Kidney (tissue), 14 donors: ENCODE measurements around the gene NPR3. TPM values are rescaled to one million over a fixed set of nuclear protein-coding genes. Genes with fewer than 3 reads are reported as not detected.

Experiments
- DNase-seq, 5 donors: peaks; one replicate each; pipeline ENCODE4 v3.0.0-alpha.2; 2013 to 2020
- FAIRE-seq: peaks from 2 replicates; lab custom pipeline; 2012; peaks lifted over from hg19 to GRCh38; lab: Jason Lieb, UNC
- H3K27ac ChIP-seq, 2 donors: one replicate each; pipeline ENCODE4 v1.7.0; 2013; ENCODE audit warnings: low read depth in 2 of 2, low read length in 2 of 2, inconsistent platforms in 1 of 2
- H3K27me3 ChIP-seq: one replicate; pipeline ENCODE4 v1.7.1; 2013; ENCODE audit warnings: low read length, inconsistent platforms; ENCODE audit not compliant: control insufficient read depth, insufficient read depth
- H3K36me3 ChIP-seq, 3 donors: one replicate each; pipeline versions ENCODE4 v1.7.0 to v1.7.1; 2013; ENCODE audit warnings: low read length in 3 of 3, control low read depth in 1 of 3, inconsistent platforms in 1 of 3; ENCODE audit not compliant: insufficient read depth in 3 of 3, control insufficient read depth in 2 of 3
- H3K4me1 ChIP-seq, 3 donors: one replicate each; pipeline versions ENCODE4 v1.7.0 to v1.7.1; 2013; ENCODE audit warnings: low read length in 3 of 3, inconsistent platforms in 1 of 3, low read depth in 1 of 3; ENCODE audit not compliant: control insufficient read depth in 2 of 3, insufficient read depth in 2 of 3
- H3K4me3 ChIP-seq, 3 donors: one replicate each; pipeline versions ENCODE4 v1.7.0 to v1.8.1; 2013; ENCODE audit warnings: low read length in 3 of 3, control low read depth in 1 of 3, inconsistent platforms in 1 of 3
- H3K9ac ChIP-seq, 3 donors: one replicate each; pipeline versions ENCODE4 v1.7.0 to v1.7.1; 2013; ENCODE audit warnings: low read length in 3 of 3, control low read depth in 1 of 3, inconsistent platforms in 1 of 3
- H3K9me3 ChIP-seq, 3 donors: one replicate each; pipeline versions ENCODE4 v1.7.0 to v1.7.1; 2013; ENCODE audit warnings: low read length in 3 of 3, control low read depth in 1 of 3, inconsistent platforms in 1 of 3; ENCODE audit not compliant: control insufficient read depth in 2 of 3, insufficient read depth in 1 of 3
- CTCF ChIP-seq: IDR thresholded peaks from 3 replicates; pipeline ENCODE4 v1.5.1; 2012; ENCODE audit warnings: mild to moderate bottlenecking, moderate library complexity, borderline replicate concordance; ENCODE audit not compliant: insufficient read depth; ENCODE audit errors: extremely low read depth
- intact Hi-C: fragments of 100-400 bp; cut with DNase I; formaldehyde crosslinking; loops from one replicate; pipeline ENCODE4 v1.11.1; 2022
- polyA plus RNA-seq: library from polyadenylated mRNA; stranded (reverse); fragments of 350-450 nt; fragmentation: Illumina TruSeq; extraction: RNeasy Lipid Tissue Mini Kit (QIAGEN cat#74804); gene quantifications from one replicate; pipeline ENCODE4 v1.2.3, GENCODE V29; 2014; ENCODE audit warnings: low read depth, low replicate concordance; ENCODE audit not compliant: insufficient read depth
- total RNA-seq: library from RNA; stranded (reverse); fragmentation: NEBNext Ultra II Directional; extraction: Animal tissue kit (Norgen Biotek cat#: 25700); gene quantifications from one replicate; pipeline ENCODE4 v1.2.1, GENCODE V29; 2021
- donor health status: control.
- donor health status: control.
- donor health status: control.
- donor health status: control.
- donor health status: control.
- donor health status: DM: yes; HTN: yes; CAD: no.
- donor health status: Normal renal cell carcinoma (clear cell type).

NPR3 gene
- total and polyA plus RNA-seq, 2 donors from 2014 or later: 12.5 to 33.7 TPM

- H3K4me1 ChIP-seq: peaks cover 0 to 13% (median 6%) of the 10 kb centered on the region in 3 donors
- intact Hi-C loops: no loop called here
- no peaks in the 10 kb centered on the region for H3K27me3 ChIP-seq
- no peaks in the 10 kb centered on the region for H3K36me3 ChIP-seq
- H3K27ac ChIP-seq: no peak overlapping the region
- TF ChIP-seq CTCF: no peak
- H3K9me3 ChIP-seq: no peaks in the 10 kb centered on the region
- no peak overlapping the region for H3K4me3 ChIP-seq
- H3K9ac ChIP-seq: no peak overlapping the region
- FAIRE-seq (no peak), DNase-seq (no peak)
These were observed 122.5 kb downstream of the NPR3 start for GRCh38 chr5:32833663-32834062.

GRCh38 chr5:32834251-32834650, 123.1 kb downstream of the NPR3 start:
- H3K4me1 ChIP-seq: peaks cover 0 to 13% (median 6%) of the 10 kb centered on the region in 3 donors
- no peak for TF ChIP-seq CTCF
- no peak overlapping the region for H3K4me3 ChIP-seq
- intact Hi-C loops: no loop called here
- H3K9me3 ChIP-seq: no peaks in the 10 kb centered on the region
- H3K36me3 ChIP-seq: no peaks in the 10 kb centered on the region
- no peak overlapping the region for H3K9ac ChIP-seq
- no peak overlapping the region for H3K27ac ChIP-seq
- FAIRE-seq (no peak), DNase-seq (no peak)
- H3K27me3 ChIP-seq: no peaks in the 10 kb centered on the region

GRCh38 chr5:32836176-32836575, 125.1 kb downstream of the NPR3 start:
- H3K27ac ChIP-seq: no peak overlapping the region
- no peak for TF ChIP-seq CTCF
- peaks cover 0 to 12% (median 6%) of the 10 kb centered on the region in 3 donors for H3K4me1 ChIP-seq
- H3K36me3 ChIP-seq: no peaks in the 10 kb centered on the region
- H3K27me3 ChIP-seq: no peaks in the 10 kb centered on the region
- intact Hi-C loops: no loop called here
- H3K9me3 ChIP-seq: no peaks in the 10 kb centered on the region
- DNase-seq: no peak
- FAIRE-seq: no peak
- H3K9ac ChIP-seq: no peak overlapping the region
- H3K4me3 ChIP-seq: no peak overlapping the region

DNA sequence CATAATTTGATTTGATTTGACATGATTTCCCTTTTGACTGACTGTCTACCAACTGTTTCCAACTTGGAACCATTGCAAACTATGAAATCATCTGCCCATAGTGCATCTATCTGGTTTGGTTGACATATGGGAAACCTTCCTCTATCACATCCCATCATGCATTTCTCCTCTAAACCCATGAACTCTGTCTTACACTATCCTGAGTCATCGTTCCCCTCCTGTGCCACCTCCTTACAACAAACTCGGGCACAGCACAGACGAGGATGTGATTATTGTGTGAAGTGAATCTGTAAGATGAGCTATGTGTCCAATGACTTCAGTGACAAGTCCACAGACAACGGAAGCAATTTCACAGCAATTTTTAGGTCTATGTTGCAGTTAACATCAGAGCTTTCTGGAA, 126.1 kb downstream of the NPR3 start:
- DNase-seq: no peak
- H3K4me3 ChIP-seq: no peak overlapping the region
- no peaks in the 10 kb centered on the region for H3K36me3 ChIP-seq
- FAIRE-seq: no peak
- intact Hi-C loops: no loop called here
- TF ChIP-seq CTCF: no peak
- H3K4me1 ChIP-seq: peaks cover 0 to 1% (median 0%) of the 10 kb centered on the region in 3 donors
- H3K27ac ChIP-seq: no peak overlapping the region
- no peaks in the 10 kb centered on the region for H3K27me3 ChIP-seq
- H3K9ac ChIP-seq: no peak overlapping the region
- no peaks in the 10 kb centered on the region for H3K9me3 ChIP-seq
